GM19467 (cell line): Measurements from ENCODE around the gene ETV3.
"Not testable (repeated sequence)": the region's sequence is repeated elsewhere in the genome, so short reads cannot be mapped to it uniquely, and the experiment has no call there.

Experiments
- ATAC-seq: cut with Tn5 transposase; IDR thresholded peaks from one replicate; pipeline ENCODE4 v1.9.1; 2021; ENCODE audit warnings: mild to moderate bottlenecking, moderate library complexity; ENCODE audit not compliant: unreplicated experiment

The ETV3 gene

DNA sequence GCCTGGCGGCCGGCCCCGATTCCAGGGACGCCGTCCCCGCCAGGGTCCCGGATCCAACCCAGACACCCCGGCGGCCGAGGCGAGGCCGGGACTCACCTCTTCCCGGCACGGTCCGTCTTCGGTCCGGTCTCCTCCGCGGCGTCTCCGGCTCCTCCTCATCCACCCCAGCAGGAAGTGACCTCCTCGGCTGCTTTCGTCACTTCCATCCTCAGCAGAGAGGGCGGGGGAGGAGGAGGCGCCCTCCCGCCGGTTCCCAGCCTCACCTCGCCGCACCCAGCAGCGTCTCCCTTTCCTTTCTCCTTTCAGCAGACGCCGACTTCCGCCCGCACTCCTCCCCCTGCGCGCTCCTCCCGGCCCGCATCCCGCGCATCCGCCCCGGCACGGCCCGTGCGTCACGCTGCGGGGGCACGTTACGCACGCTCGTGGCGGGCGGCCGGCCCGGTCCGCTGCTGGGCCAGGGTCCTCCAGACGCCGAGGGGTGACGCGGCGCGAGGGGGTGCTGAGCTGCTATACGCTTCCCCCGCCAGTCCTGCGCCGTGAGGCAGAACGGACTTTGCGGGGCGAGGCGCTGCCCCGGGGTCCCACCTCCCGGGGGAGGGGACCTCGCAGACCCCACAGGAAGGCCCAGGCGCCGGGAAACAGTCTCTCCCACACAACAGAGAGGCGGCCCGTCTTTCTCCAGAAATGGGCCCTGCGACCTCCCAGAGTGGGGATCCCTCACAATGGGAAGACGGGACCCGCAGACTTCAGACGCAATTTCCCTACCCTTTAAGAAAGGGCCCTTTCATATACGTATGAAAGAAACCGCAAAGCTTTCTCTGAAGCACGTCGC, at the start of gene ETV3:
Gene ETV3, minus strand, starts transcription at position 176 of the 832 bp plus-strand sequence. CDS start 2,043 bp downstream, outside the sequence.
- ATAC-seq, result peak; percentile 93

DNA sequence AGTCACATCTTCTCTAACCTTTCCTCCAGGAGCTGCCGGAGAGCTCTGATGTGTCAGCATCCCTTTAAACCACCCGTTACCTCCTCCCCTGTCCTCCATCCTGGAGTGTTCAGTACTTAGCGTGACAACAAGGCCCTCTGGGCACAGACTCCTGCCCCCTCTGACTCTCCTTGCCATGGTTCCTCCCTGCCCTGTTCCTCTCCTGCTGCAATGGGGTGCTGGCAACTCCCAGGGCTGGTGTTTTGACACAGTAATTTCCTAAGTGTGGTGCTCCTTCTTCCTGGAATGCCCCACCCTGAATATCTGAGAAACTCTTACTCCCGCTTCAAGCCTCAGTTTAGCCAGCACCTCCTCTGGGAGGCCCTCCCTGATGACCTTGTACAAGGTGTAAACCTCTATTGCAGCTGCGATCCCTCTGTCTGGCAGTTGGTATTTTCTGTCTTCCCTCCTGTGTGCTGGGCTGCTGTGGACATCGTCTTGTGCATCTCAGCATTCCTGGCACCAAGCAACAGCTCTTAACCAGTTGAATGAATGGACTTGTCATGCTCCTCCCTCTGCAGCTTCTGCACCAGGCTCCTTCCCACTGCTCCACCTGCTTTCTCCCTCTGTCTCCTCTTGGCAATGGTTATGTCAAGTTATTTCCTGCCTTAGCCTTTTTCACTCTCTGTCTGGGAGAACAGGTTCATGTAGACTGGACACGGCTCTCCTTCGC, 48.2 kb upstream of the ETV3 start:
- ATAC-seq, result no peak

- ATAC-seq, result no peak
Measured at GRCh38 chr1:157183870-157184269, 45.7 kb upstream of the ETV3 start.

DNA sequence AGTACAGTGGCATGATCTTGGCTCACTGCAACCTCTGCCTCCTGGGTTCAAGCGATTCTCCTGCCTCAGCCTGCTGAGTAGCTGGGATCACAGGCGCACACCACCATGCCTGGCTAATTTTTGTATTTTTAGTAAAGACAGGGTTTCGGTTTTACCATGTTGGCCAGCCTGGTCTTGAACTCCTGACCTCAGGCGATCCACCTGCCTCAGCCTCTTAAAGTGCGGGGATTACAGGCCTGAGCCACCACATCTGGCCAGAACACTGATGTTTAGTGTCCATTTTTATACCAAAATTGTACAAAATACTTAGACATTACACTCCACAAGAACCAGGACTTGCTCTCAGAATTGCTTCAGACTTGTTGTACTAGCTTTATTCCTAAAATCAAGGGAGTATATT, 44.2 kb upstream of the ETV3 start:
- ATAC-seq, result not testable (repeated sequence)

DNA sequence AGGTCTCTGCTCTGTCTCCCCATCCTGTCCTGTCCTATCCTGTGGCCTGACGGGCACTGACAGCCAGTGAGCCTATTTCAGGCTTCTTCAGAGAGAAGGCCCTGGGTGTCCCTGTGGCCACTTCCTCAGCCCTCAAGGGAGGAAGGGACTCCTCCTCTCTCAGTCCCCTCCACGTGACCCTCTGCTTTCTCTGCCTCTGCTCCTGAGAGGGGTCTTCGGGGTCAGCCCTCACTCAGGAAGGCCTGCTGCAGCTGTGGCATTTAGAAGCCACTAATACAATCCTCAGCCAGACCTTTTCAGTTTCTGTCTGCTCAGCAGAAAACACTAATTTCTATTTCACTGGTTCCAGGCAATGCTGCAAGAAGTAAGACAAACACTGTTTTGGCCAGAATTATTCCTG, 43.6 kb upstream of the ETV3 start:
- no peak for ATAC-seq

- no peak for ATAC-seq
Measured at GRCh38 chr1:157181258-157181657, 43.1 kb upstream of the ETV3 start.

GRCh38 chr1:157178490-157178889, 40.3 kb upstream of the ETV3 start:
- no peak for ATAC-seq

GRCh38 chr1:157177733-157178394, 39.7 kb upstream of the ETV3 start:
- no peak for ATAC-seq

GRCh38 chr1:157176591-157177121, 38.5 kb upstream of the ETV3 start:
- ATAC-seq, result peak; percentile 46

DNA sequence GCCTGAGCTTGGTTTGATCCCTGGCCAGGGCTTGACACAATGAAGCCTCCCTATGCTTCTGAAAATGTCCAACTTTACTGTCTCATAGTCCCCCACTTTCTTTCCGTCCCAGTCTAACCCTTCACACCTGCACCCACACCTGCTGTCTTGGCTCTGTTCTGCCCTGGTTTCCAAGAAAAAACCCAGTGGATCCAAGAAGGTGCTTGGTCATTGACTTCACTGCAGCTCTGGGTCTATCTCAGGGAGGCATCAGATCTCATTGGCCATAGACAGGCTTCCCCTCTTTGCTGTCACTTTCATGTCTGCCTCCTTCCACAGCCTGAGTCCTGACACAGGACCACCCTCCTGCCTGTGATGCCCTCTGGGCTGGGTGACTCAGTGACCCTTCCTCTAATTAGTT, 37.8 kb upstream of the ETV3 start:
- ATAC-seq, result no peak

DNA sequence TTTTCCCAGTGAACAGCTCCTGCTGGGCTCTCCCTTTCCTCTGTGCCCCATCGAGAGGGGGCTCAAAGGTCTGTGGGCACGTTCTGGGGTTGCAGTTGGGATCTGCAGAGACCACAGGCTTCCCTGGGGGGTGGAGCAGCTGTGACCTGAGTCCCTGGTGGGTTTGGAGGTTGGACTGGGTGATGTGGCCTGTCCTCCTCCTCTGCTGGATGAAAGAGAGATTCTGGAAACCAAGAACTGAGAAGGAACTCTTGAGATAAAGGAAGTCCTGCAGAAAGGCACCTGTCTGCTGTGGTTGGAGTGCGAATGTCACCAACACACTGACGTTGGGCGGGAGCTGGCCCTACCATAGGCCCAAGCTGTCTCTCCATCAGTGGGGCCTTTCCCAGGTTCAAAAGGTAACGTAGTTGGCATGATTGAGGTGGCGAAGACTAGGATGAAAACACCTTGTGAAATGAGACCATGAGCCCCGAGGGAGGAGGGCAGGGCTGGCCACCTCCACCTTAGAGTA, 35.8 kb upstream of the ETV3 start:
- no peak for ATAC-seq

GRCh38 chr1:157173241-157173640, 35.0 kb upstream of the ETV3 start:
- not testable (repeated sequence) for ATAC-seq

DNA sequence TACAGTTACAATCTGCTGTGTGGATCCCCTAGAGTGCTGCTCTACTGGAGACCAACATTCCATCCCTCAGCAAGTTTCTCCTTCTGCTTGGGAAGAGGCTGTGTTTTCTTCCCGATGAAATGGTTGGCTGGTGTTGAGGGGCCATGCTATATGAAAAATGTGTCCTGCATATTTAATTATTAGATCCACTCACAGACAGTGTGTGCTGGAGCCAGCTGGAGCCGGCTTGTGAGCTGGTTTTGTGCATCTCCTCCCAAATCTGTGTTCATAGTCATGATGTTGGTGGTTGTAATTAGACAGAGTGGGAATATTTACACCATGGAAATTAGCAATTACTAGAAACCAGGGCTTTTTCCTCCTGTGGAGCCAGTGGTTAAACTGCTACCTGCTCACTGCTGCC, 34.4 kb upstream of the ETV3 start:
- ATAC-seq, result not testable (repeated sequence)

DNA sequence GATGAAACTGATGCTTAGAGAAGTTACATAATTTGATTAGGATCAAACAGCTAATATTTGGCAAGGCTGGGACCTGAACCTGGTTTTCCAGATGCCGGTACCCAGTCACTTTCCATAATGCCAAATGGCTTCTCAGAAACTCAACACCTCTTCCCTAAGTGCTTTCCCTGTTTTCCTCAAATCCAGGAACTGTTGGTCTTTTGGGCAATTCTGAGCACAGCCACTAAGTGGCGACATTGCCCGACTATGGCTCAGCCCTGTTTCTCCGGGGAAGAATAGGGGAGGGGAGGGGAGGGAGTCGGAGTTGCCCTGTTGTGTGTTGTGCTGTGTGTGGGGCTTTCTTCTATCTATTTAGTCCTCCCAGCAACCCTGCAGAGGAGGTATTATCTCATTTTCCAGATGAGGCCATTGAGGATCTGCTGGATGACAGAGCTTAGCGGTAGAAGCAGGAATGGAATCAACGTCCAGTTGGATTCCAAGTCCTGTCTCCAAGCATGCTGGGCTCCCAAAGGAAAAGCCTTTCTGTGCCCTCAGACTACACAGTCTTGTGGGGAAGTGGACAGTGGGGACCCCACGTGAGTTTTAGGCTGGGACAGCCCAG, 33.8 kb upstream of the ETV3 start:
- ATAC-seq, result not testable (repeated sequence)

- no peak for ATAC-seq
Measured at GRCh38 chr1:157170677-157171515, 32.7 kb upstream of the ETV3 start.

DNA sequence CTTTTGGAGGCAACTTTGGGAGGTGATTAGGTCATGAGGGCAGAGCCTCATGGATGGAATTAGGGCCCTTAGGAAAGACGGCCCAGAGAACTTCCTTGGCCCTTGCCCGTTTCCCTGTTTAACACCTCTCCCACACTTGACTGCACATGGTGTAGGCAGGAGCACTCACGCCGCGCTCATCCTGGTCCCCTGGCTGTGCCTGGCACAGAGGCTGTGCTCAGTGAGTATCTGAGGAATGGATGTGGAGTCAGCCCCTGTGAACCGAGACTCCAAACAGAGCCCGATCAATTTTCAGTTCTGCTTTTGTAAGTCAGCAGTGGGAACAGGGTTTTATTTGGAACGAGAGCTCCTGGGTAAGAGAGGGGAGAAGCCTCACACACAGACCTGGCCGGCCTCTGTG, 29.8 kb upstream of the ETV3 start:
- no peak for ATAC-seq

DNA sequence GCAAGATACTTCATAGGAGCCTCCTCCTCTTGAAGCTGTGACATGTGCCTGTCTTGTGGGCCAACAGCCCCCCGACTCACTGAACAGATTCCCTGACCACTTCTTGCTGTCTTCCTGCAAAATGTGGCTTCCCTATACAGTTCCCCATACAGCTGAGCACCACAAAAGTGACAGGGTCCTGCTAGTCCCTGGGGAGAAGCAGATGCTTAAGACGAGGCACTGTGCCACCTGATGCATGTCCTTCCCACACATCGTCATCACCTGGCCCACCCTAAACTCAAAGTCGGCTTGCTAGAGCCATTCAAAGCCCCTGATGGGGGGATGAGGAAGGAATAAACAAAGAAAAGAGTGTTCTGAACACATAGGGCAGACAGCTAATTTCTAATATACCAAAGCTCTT, 29.2 kb upstream of the ETV3 start:
- ATAC-seq, result no peak

DNA sequence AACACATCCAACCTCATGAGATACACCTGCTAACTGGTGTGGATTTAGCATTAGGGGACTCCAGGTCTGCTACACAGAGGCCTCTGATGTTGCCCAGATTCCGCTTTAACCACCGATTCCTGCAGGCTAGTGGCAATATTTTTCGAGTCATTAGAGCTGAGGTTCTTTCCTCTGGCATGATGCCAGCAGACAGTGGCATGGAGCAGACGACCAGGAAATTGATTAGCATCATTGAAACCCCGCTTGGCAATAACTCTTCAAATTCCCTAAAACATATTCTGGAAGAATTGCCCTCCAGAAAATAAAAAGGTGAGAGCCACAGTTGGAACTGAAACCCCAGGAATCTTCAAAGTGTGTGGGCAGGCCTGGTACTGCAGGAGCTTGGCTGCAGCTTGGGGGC, 28.4 kb upstream of the ETV3 start:
- ATAC-seq, result no peak

GRCh38 chr1:157163273-157164127, 25.3 kb upstream of the ETV3 start:
- no peak for ATAC-seq
